ENCODE data around the gene PAPPA2.
"Not testable (repeated sequence)": the region's sequence is repeated elsewhere in the genome, so short reads cannot be mapped to it uniquely, and the experiment has no call there.

Gene PAPPA2

GRCh38 chr1:176605176-176605575, 142.2 kb downstream of the PAPPA2 start:
- no peak for DNase-seq

GRCh38 chr1:176609556-176610408, 146.8 kb downstream of the PAPPA2 start:
- DNase-seq = no peak

GRCh38 chr1:176612791-176613190, 149.8 kb downstream of the PAPPA2 start:
- DNase-seq = no peak

GRCh38 chr1:176617881-176618280, 154.9 kb downstream of the PAPPA2 start:
- DNase-seq = no peak

GRCh38 chr1:176619261-176619660, 156.3 kb downstream of the PAPPA2 start:
- DNase-seq = no peak

GRCh38 chr1:176625365-176625764, 162.4 kb downstream of the PAPPA2 start:
- DNase-seq = no peak

GRCh38 chr1:176626572-176627061, 163.6 kb downstream of the PAPPA2 start:
- no peak for DNase-seq

GRCh38 chr1:176628775-176629174, 165.8 kb downstream of the PAPPA2 start:
- DNase-seq = no peak

GRCh38 chr1:176634733-176635132, 171.8 kb downstream of the PAPPA2 start:
- not testable (repeated sequence) for DNase-seq

- no peak for DNase-seq
Measured at GRCh38 chr1:176638713-176639526, 175.9 kb downstream of the PAPPA2 start.

GRCh38 chr1:176643536-176643935, 180.6 kb downstream of the PAPPA2 start:
- no peak for DNase-seq

- no peak for DNase-seq
Measured at GRCh38 chr1:176648556-176648955, 185.6 kb downstream of the PAPPA2 start.

- DNase-seq = no peak
Measured at GRCh38 chr1:176656257-176656995, 193.5 kb downstream of the PAPPA2 start.

GRCh38 chr1:176669782-176670181, 206.8 kb downstream of the PAPPA2 start:
- no peak for DNase-seq

- DNase-seq = no peak
Measured at GRCh38 chr1:176670853-176671252, 207.9 kb downstream of the PAPPA2 start.

GRCh38 chr1:176682830-176683535, 220.0 kb downstream of the PAPPA2 start:
- DNase-seq = no peak

- DNase-seq = no peak
Measured at GRCh38 chr1:176691251-176692228, 228.6 kb downstream of the PAPPA2 start.

- DNase-seq = no peak
Measured at GRCh38 chr1:176692431-176692830, 229.5 kb downstream of the PAPPA2 start.

GRCh38 chr1:176692988-176693696, 230.2 kb downstream of the PAPPA2 start:
- no peak for DNase-seq

GRCh38 chr1:176693697-176694329, 230.8 kb downstream of the PAPPA2 start:
- DNase-seq = no peak
